Measurements from ENCODE around the gene PKD1L1. TPM values are rescaled to one million over a fixed set of nuclear protein-coding genes. Genes with fewer than 3 reads are reported as not detected.

The PKD1L1 gene
- total RNA-seq, 4 donors from 2014 or later, result 0.12 to 1.3 (median 0.45) TPM

DNA sequence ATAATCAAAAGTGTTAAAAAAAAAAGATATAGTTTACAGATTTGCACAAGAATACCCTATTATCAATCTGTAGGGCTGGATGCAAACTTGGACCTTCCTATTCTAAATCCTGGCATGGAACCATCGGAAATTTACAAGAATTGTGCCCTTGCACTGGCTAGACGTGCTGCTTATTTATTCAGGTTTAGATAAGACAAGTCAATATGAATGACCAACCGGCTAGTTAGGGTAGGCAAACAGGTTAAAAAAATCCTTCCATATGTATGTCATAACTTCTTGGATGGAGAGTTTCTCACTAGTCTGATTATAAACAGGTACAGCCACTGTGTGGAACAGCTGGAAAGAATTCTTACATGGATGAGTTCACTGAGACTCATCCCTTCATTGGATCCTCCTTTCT is 41.4 kb downstream of the PKD1L1 start:
- H3K27me3 ChIP-seq, result no peaks in the 10 kb centered on the region
- H3K9me3 ChIP-seq, result no peaks in the 10 kb centered on the region
- ATAC-seq, result no peak
- TF ChIP-seq EP300 (IDR thresholded peaks at IDR 0.05) (no peak), POLR2AphosphoS5 (IDR thresholded peaks at IDR 0.05) (no peak), POLR2A (IDR thresholded peaks at IDR 0.05) (no peak)
- TF ChIP-seq, protein P1, sequence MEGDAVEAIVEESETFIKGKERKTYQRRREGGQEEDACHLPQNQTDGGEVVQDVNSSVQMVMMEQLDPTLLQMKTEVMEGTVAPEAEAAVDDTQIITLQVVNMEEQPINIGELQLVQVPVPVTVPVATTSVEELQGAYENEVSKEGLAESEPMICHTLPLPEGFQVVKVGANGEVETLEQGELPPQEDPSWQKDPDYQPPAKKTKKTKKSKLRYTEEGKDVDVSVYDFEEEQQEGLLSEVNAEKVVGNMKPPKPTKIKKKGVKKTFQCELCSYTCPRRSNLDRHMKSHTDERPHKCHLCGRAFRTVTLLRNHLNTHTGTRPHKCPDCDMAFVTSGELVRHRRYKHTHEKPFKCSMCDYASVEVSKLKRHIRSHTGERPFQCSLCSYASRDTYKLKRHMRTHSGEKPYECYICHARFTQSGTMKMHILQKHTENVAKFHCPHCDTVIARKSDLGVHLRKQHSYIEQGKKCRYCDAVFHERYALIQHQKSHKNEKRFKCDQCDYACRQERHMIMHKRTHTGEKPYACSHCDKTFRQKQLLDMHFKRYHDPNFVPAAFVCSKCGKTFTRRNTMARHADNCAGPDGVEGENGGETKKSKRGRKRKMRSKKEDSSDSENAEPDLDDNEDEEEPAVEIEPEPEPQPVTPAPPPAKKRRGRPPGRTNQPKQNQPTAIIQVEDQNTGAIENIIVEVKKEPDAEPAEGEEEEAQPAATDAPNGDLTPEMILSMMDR (IDR thresholded peaks at IDR 0.05), result no peak
- H3K27ac ChIP-seq, result no peak overlapping the region
- WGBS, 2 donors (ENCODE audit: low coverage in 1 of 2), result 76 to 78% methylated on average over 3 of the region's 3 CpGs
- H3K4me1 ChIP-seq, result no peaks in the 10 kb centered on the region
- no peak overlapping the region for H3K4me3 ChIP-seq
- H3K36me3 ChIP-seq, result no peaks in the 10 kb centered on the region

GRCh38 chr7:47905076-47905920 is 43.0 kb downstream of the PKD1L1 start:
- ATAC-seq, result no peak
- Histone ChIP-seq H3K27me3 (no peaks in the 10 kb centered on the region), H3K9me3 (no peaks in the 10 kb centered on the region), H3K27ac (no peak overlapping the region), H3K4me3 (no peak overlapping the region), H3K36me3 (no peaks in the 10 kb centered on the region), H3K4me1 (no peaks in the 10 kb centered on the region)
- WGBS, 2 donors (ENCODE audit: low coverage in 1 of 2), result 58 to 61% methylated on average over 4 to 10 of the region's 10 CpGs
- TF ChIP-seq POLR2AphosphoS5 (IDR thresholded peaks at IDR 0.05), result no peak
- TF ChIP-seq, protein P1 (IDR thresholded peaks at IDR 0.05), result no peak
- TF ChIP-seq EP300 (IDR thresholded peaks at IDR 0.05), result no peak
- no peak for TF ChIP-seq POLR2A (IDR thresholded peaks at IDR 0.05)

DNA sequence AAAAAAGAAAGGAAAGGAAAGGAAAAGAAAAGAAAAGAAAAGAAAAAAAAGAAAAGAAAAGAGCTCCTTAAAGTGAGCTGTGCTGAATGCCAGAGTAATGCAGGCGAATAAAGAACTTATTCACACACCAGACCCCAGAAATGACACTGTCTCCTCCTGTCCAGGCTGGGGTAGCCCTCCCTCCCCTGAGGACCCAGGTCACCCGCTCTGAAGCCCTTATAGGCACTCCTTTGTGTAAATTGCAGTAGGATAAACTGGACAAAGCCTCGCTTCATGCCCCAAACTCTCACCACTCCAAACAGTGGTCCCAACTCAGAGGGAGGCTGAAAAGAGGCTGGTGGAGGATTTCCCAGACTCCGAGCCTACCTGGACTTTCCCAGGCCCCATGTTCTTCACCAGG is 46.3 kb downstream of the PKD1L1 start:
- Histone ChIP-seq H3K9me3 (no peaks in the 10 kb centered on the region), H3K4me1 (no peaks in the 10 kb centered on the region), H3K36me3 (no peaks in the 10 kb centered on the region), H3K27me3 (peaks cover 2% of the 10 kb centered on the region), H3K4me3 (no peak overlapping the region), H3K27ac (no peak overlapping the region)
- WGBS, 2 donors (ENCODE audit: low coverage in 1 of 2), result 77 to 79% methylated on average over 3 of the region's 4 CpGs
- no peak for ATAC-seq
- TF ChIP-seq POLR2AphosphoS5 (IDR thresholded peaks at IDR 0.05) (no peak), EP300 (IDR thresholded peaks at IDR 0.05) (no peak), POLR2A (IDR thresholded peaks at IDR 0.05) (no peak)
- TF ChIP-seq, protein P1 (IDR thresholded peaks at IDR 0.05), result no peak

DNA sequence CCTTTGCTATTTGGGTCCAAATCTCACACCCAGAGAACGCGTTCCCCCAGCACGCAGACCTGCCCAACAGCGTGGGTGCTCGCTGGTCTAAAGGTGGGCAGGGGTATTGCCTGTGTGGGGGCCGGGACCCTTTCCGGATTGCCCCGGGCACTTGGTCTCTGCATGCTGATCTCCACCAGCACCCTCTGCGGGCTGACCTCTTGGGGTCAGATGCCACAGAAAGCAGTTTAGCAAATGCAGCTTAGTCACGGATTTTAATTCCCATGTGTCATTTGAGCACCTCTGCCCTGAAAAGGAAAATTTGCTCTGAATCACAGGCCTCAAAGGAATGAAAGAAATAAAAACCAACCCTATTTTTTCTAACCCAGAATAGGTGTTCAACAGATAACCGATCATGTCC is 46.7 kb downstream of the PKD1L1 start:
- Histone ChIP-seq H3K27me3 (peaks cover 7% of the 10 kb centered on the region), H3K36me3 (no peaks in the 10 kb centered on the region), H3K9me3 (no peaks in the 10 kb centered on the region), H3K27ac (no peak overlapping the region), H3K4me1 (no peaks in the 10 kb centered on the region), H3K4me3 (no peak overlapping the region)
- 60 to 100% methylated on average over 1 to 3 of the region's 11 CpGs for WGBS, 2 donors (ENCODE audit: low coverage in 1 of 2)
- no peak for ATAC-seq
- TF ChIP-seq POLR2A (IDR thresholded peaks at IDR 0.05), result no peak
- TF ChIP-seq EP300 (IDR thresholded peaks at IDR 0.05), result no peak
- no peak for TF ChIP-seq POLR2AphosphoS5 (IDR thresholded peaks at IDR 0.05)
- TF ChIP-seq, protein P1 (IDR thresholded peaks at IDR 0.05), result no peak

- 86 to 100% methylated on average over 1 to 3 of the region's 4 CpGs for WGBS, 2 donors (ENCODE audit: low coverage in 1 of 2)
- H3K4me1 ChIP-seq, result no peaks in the 10 kb centered on the region
- no peak for TF ChIP-seq POLR2A (IDR thresholded peaks at IDR 0.05)
- TF ChIP-seq, protein P1 (IDR thresholded peaks at IDR 0.05), result no peak
- TF ChIP-seq POLR2AphosphoS5 (IDR thresholded peaks at IDR 0.05), result no peak
- no peak for TF ChIP-seq EP300 (IDR thresholded peaks at IDR 0.05)
- no peaks in the 10 kb centered on the region for H3K36me3 ChIP-seq
- ATAC-seq, result no peak
- no peaks in the 10 kb centered on the region for H3K9me3 ChIP-seq
- H3K27me3 ChIP-seq, result peaks cover 10% of the 10 kb centered on the region
- H3K27ac ChIP-seq, result no peak overlapping the region
- no peak overlapping the region for H3K4me3 ChIP-seq
These were observed 50.4 kb downstream of the PKD1L1 start for GRCh38 chr7:47897831-47898230.

All from gastroesophageal sphincter (tissue), 4 donors.